Effector memory CD4-positive, alpha-beta T cell (primary cell): ENCODE results near the gene SENP2.
"Not testable (repeated sequence)": the region's sequence is repeated elsewhere in the genome, so short reads cannot be mapped to it uniquely, and the experiment has no call there.

Experiments used
- DNase-seq, 3 donors: peaks; one replicate each; pipeline ENCODE4 v3.0.0-alpha.2; 2020
- H3K27ac ChIP-seq: 2 replicates; pipeline ENCODE4 v1.7.0; 2013; ENCODE audit warnings: mild to moderate bottlenecking, low read length, moderate library complexity; ENCODE audit not compliant: insufficient read depth, poor library complexity, severe bottlenecking
- H3K27me3 ChIP-seq: replicated peaks from 2 replicates; pipeline ENCODE4 v1.7.0; 2013; ENCODE audit warnings: mild to moderate bottlenecking, low read length; ENCODE audit not compliant: insufficient read depth, control insufficient read depth, poor library complexity, severe bottlenecking
- H3K36me3 ChIP-seq: 2 replicates; pipeline ENCODE4 v1.7.0; 2013; ENCODE audit warnings: mild to moderate bottlenecking, low read length, moderate library complexity; ENCODE audit not compliant: control insufficient read depth, insufficient read depth
- H3K4me1 ChIP-seq: 2 replicates; pipeline ENCODE4 v1.7.0; 2013; ENCODE audit warnings: low read length, mild to moderate bottlenecking; ENCODE audit not compliant: control insufficient read depth, insufficient read depth, poor library complexity, severe bottlenecking
- H3K4me3 ChIP-seq: 2 replicates; pipeline ENCODE4 v1.7.0; 2013; ENCODE audit warnings: low read length, low read depth, mild to moderate bottlenecking; ENCODE audit not compliant: insufficient read depth, poor library complexity, severe bottlenecking
- H3K9me3 ChIP-seq: 2 replicates; pipeline ENCODE4 v1.7.0; 2013; ENCODE audit warnings: mild to moderate bottlenecking, low read length, moderate library complexity; ENCODE audit not compliant: control insufficient read depth
- total RNA-seq, 3 donors: gene quantifications; one replicate each; lab custom pipeline; 2026; lab: John Stamatoyannopoulos, UW

The SENP2 gene
- total RNA-seq, result 37.8 to 41.5 (median 40.1) reads per million in 3 donors

DNA sequence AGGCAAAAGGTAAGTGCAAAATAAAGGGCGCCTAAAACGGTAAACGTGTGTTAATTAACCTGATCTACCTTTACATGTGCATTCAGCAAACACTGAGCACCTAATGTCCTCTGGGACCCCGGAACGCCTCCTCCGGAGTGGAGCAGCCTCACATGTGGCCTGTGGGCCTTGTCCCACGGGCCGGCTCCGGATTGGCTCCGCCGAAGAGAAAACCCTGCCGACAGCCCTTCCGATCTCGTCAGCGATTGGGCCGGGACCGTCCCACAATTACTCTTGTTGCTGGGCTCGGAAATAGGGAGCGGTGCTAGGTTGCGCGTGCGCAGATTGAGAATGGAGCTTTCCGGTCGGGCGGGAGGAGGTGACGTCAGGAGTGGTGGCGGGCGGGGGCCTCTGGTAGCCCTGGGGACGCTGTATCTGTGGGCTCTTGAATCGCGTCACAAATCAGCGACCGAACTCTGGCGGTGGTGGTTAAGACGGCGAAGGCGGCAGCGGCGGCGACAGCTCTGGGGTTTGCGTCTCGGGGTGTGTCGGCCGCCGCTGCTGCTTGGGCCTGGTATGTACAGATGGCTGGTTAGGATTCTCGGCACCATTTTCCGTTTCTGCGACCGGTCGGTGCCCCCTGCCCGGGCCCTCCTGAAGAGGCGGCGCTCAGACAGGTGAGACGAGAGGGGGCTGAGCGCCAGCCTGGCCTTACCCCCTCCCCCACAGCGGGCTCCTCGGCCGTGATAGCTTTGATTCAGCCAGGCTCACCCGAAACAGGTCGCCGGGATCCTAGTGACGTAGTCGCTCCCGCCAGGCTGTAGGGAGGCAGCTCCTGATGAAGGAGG, at the start of gene SENP2:
Gene SENP2 (plus strand): TSS at position 437 of the 827 bp plus-strand sequence. CDS start 119 bp downstream, at position 556.
- DNase-seq, result peak; percentile 99
- H3K9me3 ChIP-seq, result no peaks in the 10 kb centered on the region
- H3K27ac ChIP-seq, result peak within 1 kb of the TSS; percentile 94
- peak within 1 kb of the TSS; percentile 85 for H3K4me3 ChIP-seq
- H3K4me1 ChIP-seq, result peaks cover 8% of the 10 kb centered on the region
- no peaks in the 10 kb centered on the region for H3K27me3 ChIP-seq
- H3K36me3 ChIP-seq, result no peaks in the 10 kb centered on the region

DNA sequence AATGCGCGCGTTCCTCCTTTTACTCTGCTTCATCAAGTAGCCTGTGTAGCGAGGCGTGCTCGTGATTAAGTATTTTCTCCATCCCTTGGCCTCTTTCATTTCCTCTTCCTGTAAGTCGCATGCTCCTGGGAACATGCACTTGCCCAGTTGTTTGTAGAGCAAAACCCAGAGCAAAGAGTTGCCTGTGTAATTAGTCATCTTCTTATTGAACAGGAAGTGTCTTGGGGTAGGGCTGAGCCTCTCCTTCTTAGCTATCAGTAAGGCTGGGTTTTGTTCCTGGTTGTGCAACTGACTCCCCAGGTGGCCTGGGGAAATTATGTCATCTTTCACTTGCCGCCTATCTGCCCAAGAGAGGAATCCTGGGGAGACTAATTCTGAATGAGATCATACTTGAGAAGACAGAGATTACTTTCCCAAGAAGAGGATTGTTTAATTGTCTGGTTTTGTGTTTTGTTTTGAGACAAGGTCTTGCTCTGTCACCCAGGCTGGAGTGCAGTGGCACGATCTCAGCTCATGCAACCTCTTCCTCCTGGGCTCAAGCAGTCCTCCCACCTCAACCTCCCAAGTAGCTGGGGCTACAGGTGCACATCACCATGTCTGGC, 48.6 kb upstream of the SENP2 start:
- H3K9me3 ChIP-seq, result no peaks in the 10 kb centered on the region
- DNase-seq, result no peak
- no peak overlapping the region for H3K4me3 ChIP-seq
- H3K27ac ChIP-seq, result no peak overlapping the region
- H3K36me3 ChIP-seq, result no peaks in the 10 kb centered on the region
- H3K27me3 ChIP-seq, result no peaks in the 10 kb centered on the region
- no peaks in the 10 kb centered on the region for H3K4me1 ChIP-seq

DNA sequence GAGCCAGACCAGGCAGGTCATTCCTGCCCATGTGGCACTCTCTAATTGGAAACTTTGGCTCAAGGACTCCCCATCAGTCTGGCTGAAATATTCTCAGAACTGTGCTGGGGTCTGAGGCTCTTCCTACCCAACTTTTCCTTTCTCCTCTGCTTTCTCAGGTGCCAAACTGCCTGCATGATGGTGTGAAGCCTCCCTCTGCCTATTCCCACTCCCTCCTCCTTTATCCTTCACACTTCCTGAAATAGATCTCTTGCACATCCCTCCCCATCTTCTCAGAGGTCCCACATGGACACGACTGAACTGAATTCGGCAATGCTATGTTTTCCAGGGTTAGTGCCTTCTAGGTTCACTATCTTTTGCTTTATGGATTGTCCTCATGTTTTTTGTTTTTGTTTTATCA, 46.2 kb upstream of the SENP2 start:
- Histone ChIP-seq H3K27ac (no peak overlapping the region), H3K9me3 (no peaks in the 10 kb centered on the region), H3K4me1 (no peaks in the 10 kb centered on the region), H3K36me3 (no peaks in the 10 kb centered on the region), H3K27me3 (no peaks in the 10 kb centered on the region), H3K4me3 (no peak overlapping the region)
- DNase-seq, result no peak

DNA sequence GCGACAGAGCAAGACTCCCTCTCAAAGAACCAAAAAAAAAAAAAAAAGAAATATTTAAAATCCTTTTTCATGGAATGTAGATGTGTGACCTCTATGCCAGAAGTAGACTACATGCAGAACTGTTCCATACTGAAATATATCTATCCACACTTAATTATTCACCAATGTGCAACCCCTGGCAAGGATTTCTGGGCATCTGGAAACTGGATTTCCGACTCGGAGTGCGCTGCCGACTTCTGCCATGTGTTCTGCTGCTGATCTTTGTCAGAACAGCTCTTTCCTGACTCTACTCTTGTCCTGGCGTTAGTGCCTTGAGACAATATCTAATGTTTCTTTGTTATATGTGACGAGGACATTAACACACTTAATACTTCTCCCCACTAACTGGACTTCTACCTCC, 45.4 kb upstream of the SENP2 start:
- no peak for DNase-seq
- H3K36me3 ChIP-seq, result no peaks in the 10 kb centered on the region
- no peak overlapping the region for H3K27ac ChIP-seq
- H3K4me1 ChIP-seq, result no peaks in the 10 kb centered on the region
- H3K4me3 ChIP-seq, result no peak overlapping the region
- H3K27me3 ChIP-seq, result no peaks in the 10 kb centered on the region
- no peaks in the 10 kb centered on the region for H3K9me3 ChIP-seq

DNA sequence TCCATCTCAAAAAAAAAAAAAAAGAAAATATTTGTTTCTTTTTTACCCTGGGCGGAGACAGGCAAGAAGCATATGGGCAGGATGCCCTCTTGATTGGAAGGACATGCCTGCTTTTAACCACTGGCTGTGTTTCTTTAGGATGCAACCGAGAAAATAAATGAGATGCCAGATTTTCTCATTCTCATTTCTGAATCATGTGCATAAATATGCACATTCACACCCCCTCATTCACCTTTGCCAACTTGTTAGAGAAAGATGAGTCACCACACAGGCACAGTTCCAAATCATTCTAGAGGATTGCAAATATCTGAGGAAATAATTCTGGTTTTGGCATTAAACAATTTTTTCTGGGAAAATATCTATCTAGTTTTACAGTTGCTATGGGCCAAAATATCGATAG, 37.0 kb upstream of the SENP2 start:
- H3K27me3 ChIP-seq, result no peaks in the 10 kb centered on the region
- DNase-seq, result no peak
- no peaks in the 10 kb centered on the region for H3K4me1 ChIP-seq
- no peaks in the 10 kb centered on the region for H3K36me3 ChIP-seq
- no peaks in the 10 kb centered on the region for H3K9me3 ChIP-seq
- H3K4me3 ChIP-seq, result no peak overlapping the region
- H3K27ac ChIP-seq, result no peak overlapping the region

DNA sequence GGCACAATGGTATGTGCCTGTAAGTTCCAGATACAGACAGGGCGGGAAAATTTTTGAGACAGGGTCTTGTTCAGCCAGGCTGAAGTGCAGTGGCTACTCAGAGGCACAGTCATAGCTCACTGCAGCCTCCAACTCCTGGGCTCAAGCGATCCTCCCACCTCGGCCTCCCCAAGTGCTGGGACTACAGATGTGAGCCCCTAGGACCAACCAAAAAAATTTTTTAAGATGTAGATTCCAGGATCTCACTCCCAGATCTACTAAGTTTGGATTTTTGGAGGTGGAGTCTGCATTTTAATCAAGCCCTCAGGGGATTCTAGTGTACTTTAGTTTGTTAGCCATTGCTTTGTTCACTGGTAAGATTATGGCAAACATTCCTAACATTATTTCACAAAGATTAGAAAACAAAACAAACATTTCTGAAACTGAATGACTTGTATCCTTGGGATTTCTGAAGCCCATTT, 36.4 kb upstream of the SENP2 start:
- Histone ChIP-seq H3K4me3 (no peak overlapping the region), H3K27me3 (no peaks in the 10 kb centered on the region), H3K27ac (no peak overlapping the region), H3K4me1 (no peaks in the 10 kb centered on the region), H3K36me3 (no peaks in the 10 kb centered on the region), H3K9me3 (no peaks in the 10 kb centered on the region)
- no peak for DNase-seq

DNA sequence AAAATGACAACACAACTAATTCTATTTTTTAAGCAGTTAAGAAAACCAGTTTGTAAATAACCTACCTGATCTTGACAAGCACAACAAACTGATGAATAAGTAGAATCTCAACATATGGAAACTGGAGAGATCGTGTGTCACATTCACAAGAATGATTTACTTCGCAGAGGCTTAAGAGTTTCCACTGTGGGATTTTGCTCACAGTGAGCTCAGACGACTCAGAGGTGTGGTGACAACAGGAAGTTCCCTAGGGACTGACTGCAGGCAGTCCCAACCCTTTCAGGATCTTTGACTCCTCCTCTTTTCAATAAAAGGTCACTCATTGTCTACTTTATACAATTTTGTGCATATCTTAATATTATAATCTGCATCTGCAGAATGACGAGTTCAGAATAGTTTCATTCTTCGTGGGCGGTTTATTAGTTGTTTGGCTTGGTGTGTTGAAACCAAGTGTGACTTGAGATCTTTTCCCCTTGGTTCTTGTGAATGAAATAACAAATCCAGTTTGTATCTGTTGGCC, 33.7 kb upstream of the SENP2 start, which contains the start of gene LIPH:
Gene LIPH (minus strand): TSS at position 231 of the 520 bp plus-strand sequence. CDS start 117 bp downstream, at position 114.
- no peak within 1 kb of the TSS for H3K4me3 ChIP-seq
- H3K9me3 ChIP-seq, result no peaks in the 10 kb centered on the region
- no peaks in the 10 kb centered on the region for H3K4me1 ChIP-seq
- H3K27ac ChIP-seq, result no peak within 1 kb of the TSS
- no peak for DNase-seq
- H3K27me3 ChIP-seq, result no peaks in the 10 kb centered on the region
- H3K36me3 ChIP-seq, result no peaks in the 10 kb centered on the region

DNA sequence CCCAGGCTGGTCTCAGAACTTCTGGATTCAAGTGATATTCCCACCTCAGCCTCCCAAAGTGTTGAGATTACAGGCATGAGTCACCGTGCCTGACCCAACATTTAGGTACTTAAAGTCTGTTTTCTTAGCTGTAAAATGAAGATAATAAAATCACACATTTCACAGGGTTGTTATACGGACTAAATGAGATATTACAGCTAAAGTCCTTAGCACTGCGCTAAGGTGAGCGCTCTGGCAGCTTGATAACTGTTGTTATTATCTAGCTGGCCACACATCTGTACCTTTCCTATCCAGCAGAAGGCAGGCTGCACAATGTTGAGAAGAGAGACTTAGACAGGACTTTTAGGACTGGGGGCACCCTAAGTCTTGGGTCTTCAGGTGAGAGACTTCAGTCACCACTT, 31.0 kb upstream of the SENP2 start:
- no peak overlapping the region for H3K4me3 ChIP-seq
- H3K27ac ChIP-seq, result no peak overlapping the region
- DNase-seq, result no peak
- no peaks in the 10 kb centered on the region for H3K4me1 ChIP-seq
- no peaks in the 10 kb centered on the region for H3K9me3 ChIP-seq
- no peaks in the 10 kb centered on the region for H3K36me3 ChIP-seq
- no peaks in the 10 kb centered on the region for H3K27me3 ChIP-seq

DNA sequence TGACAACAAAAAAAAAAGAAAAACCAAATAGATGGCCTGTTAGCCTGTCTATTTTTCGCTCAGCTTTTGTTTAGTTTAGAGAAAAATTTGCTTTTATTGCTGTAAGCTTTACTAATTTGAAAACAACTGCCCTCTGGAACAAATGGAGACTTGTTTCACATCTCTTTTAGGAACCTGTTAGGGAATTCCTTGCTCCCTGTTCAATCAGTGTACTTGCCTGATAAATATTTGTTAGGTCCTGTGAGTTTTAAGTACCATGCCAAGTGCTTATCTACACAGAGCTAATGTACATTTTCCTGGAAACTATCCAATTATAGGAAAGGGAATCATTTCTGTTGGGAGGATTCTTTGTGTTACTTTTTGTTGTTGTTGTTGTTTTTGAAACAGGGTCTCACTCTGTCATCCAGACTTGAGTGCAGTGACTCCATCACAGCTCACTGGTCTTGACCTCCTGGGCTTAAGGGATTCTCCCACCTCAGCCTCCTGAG, 30.2 kb upstream of the SENP2 start:
- Histone ChIP-seq H3K4me3 (no peak overlapping the region), H3K27ac (no peak overlapping the region), H3K4me1 (no peaks in the 10 kb centered on the region), H3K27me3 (no peaks in the 10 kb centered on the region), H3K36me3 (no peaks in the 10 kb centered on the region), H3K9me3 (no peaks in the 10 kb centered on the region)
- no peak for DNase-seq

DNA sequence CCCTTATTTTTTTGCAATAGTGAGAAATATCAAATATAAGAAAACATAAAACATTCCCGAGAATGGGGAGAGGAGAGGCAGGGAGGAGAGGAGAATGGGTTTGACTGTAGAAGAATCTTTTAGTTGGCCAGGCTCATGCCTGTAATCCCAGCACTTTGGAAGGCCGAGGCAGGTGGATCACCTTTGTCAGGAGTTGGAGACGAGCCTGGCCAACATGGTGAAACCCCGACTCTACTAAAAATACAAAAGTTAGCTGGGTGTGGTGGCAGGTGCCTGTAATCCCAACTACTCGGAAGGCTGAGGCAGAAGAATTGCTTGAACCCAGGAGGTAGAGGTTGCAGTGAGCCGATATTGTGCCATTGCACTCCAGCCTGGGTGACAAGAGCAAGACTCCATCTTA, 29.5 kb upstream of the SENP2 start:
- H3K36me3 ChIP-seq, H3K27ac ChIP-seq, H3K4me3 ChIP-seq, H3K9me3 ChIP-seq, H3K4me1 ChIP-seq, DNase-seq, H3K27me3 ChIP-seq: not testable (repeated sequence)
